Measurements from ENCODE around the gene HOXD10.

DNA sequence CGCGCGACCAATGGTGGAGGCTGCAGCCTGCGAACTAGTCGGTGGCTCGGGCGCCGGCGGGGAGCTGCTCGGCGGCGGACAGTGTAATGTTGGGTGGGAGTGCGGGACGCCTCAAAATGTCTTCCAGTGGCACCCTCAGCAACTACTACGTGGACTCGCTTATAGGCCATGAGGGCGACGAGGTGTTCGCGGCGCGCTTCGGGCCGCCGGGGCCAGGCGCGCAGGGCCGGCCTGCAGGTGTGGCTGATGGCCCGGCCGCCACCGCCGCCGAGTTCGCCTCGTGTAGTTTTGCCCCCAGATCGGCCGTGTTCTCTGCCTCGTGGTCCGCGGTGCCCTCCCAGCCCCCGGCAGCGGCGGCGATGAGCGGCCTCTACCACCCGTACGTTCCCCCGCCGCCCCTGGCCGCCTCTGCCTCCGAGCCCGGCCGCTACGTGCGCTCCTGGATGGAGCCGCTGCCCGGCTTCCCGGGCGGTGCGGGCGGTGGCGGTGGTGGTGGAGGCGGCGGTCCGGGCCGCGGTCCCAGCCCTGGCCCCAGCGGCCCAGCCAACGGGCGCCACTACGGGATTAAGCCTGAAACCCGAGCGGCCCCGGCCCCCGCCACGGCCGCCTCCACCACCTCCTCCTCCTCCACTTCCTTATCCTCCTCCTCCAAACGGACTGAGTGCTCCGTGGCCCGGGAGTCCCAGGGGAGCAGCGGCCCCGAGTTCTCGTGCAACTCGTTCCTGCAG lies 6.3 kb downstream of the HOXD10 start, which contains the start of gene HOXD9:
- TF ChIP-seq NR1H2 (CRISPR knock-in tag; IDR thresholded peaks at IDR 0.05; ENCODE audit: borderline replicate concordance, low read depth), result no peak
- no peak for TF ChIP-seq ZNF30 (CRISPR knock-in tag; IDR thresholded peaks at IDR 0.05)
- TF ChIP-seq, protein P1, sequence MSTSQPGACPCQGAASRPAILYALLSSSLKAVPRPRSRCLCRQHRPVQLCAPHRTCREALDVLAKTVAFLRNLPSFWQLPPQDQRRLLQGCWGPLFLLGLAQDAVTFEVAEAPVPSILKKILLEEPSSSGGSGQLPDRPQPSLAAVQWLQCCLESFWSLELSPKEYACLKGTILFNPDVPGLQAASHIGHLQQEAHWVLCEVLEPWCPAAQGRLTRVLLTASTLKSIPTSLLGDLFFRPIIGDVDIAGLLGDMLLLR (CRISPR knock-in tag; IDR thresholded peaks at IDR 0.05), result no peak
- TF ChIP-seq, protein P2, sequence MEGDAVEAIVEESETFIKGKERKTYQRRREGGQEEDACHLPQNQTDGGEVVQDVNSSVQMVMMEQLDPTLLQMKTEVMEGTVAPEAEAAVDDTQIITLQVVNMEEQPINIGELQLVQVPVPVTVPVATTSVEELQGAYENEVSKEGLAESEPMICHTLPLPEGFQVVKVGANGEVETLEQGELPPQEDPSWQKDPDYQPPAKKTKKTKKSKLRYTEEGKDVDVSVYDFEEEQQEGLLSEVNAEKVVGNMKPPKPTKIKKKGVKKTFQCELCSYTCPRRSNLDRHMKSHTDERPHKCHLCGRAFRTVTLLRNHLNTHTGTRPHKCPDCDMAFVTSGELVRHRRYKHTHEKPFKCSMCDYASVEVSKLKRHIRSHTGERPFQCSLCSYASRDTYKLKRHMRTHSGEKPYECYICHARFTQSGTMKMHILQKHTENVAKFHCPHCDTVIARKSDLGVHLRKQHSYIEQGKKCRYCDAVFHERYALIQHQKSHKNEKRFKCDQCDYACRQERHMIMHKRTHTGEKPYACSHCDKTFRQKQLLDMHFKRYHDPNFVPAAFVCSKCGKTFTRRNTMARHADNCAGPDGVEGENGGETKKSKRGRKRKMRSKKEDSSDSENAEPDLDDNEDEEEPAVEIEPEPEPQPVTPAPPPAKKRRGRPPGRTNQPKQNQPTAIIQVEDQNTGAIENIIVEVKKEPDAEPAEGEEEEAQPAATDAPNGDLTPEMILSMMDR (CRISPR knock-in tag; IDR thresholded peaks at IDR 0.05), result no peak
- no peak for TF ChIP-seq ZNF3 (CRISPR knock-in tag; IDR thresholded peaks at IDR 0.05)
- no peak for TF ChIP-seq SP2 (CRISPR knock-in tag; IDR thresholded peaks at IDR 0.05)

All from HepG2 (cell line).